SK-N-SH treated with all-trans-retinoic acid at 6 μM for 48 hours (cell line): ENCODE results near the gene AQP12A.

Experiments
- CREB5 ChIP-seq: fragments of 250-450 bp; sonication (Bioruptor Pico); IDR thresholded peaks from 2 replicates; pipeline ENCODE4 v1.5.1; 2020; ENCODE audit warnings: low read depth, mild to moderate bottlenecking, moderate library complexity
- ESRRG ChIP-seq: fragments of 250-450 bp; sonication (Bioruptor Pico); IDR thresholded peaks from 2 replicates; pipeline ENCODE4 v1.6.1; 2021; ENCODE audit warnings: mild to moderate bottlenecking
- GLIS3 ChIP-seq: fragments of 250-450 bp; sonication (Bioruptor Pico); IDR thresholded peaks from 2 replicates; pipeline ENCODE4 v1.5.0; 2020; ENCODE audit warnings: mild to moderate bottlenecking, moderate library complexity
- PATZ1 ChIP-seq: fragments of 250-450 bp; sonication (Bioruptor Pico); IDR thresholded peaks from 2 replicates; pipeline ENCODE4 v1.8.0; 2020; ENCODE audit warnings: mild to moderate bottlenecking, moderate library complexity, borderline replicate concordance
- PPARA ChIP-seq: fragments of 250-450 bp; sonication (Bioruptor Pico); IDR thresholded peaks from 2 replicates; pipeline ENCODE4 v1.5.0; 2020; ENCODE audit warnings: mild to moderate bottlenecking, borderline replicate concordance
- RARB ChIP-seq: fragments of 250-450 bp; sonication (Bioruptor Pico); IDR thresholded peaks from 2 replicates; pipeline ENCODE4 v1.8.0; 2021; ENCODE audit warnings: mild to moderate bottlenecking, moderate library complexity
- SNAI2 ChIP-seq: fragments of 250-450 bp; sonication (Bioruptor Pico); IDR thresholded peaks from 2 replicates; pipeline ENCODE4 v1.5.0; 2020; ENCODE audit warnings: mild to moderate bottlenecking, moderate library complexity
- TCF4 ChIP-seq: fragments of 250-450 bp; sonication (Bioruptor Pico); IDR thresholded peaks from 2 replicates; pipeline ENCODE4 v1.8.0; 2021; ENCODE audit warnings: mild to moderate bottlenecking, moderate library complexity, borderline replicate concordance
- TSHZ2 ChIP-seq: fragments of 250-450 bp; sonication (Bioruptor Pico); IDR thresholded peaks from 2 replicates; pipeline ENCODE4 v1.5.0; 2020; ENCODE audit warnings: mild to moderate bottlenecking, moderate library complexity
- ZFP3 ChIP-seq: fragments of 250-450 bp; sonication (Bioruptor Pico); IDR thresholded peaks from 2 replicates; pipeline ENCODE4 v1.5.0; 2020; ENCODE audit warnings: mild to moderate bottlenecking, moderate library complexity
- ZFP30 ChIP-seq: fragments of 450-650 bp; formaldehyde crosslinking; IDR thresholded peaks from 2 replicates; pipeline ENCODE4 v1.5.0; 2022; ENCODE audit warnings: mild to moderate bottlenecking, moderate library complexity
- ZNF565 ChIP-seq: fragments of 450-650 bp; formaldehyde crosslinking; conservative IDR thresholded peaks from 2 replicates; pipeline ENCODE4 v1.5.0; 2020; ENCODE audit warnings: low read depth, mild to moderate bottlenecking, moderate library complexity
- ZNF70 ChIP-seq: fragments of 450-650 bp; formaldehyde crosslinking; IDR thresholded peaks from 2 replicates; pipeline ENCODE4 v1.5.0; 2020; ENCODE audit warnings: mild to moderate bottlenecking, moderate library complexity
- TF ChIP-seq, protein P1 (sequence below): fragments of 250-450 bp; sonication (Bioruptor Pico); IDR thresholded peaks from 2 replicates; pipeline ENCODE4 v1.5.1; 2021; ENCODE audit warnings: mild to moderate bottlenecking, moderate library complexity

- TF ChIP-seq PATZ1 (no peak), SNAI2 (CRISPR knock-in tag) (no peak), GLIS3 (CRISPR knock-in tag) (no peak), ZNF565 (CRISPR knock-in tag) (no peak), TSHZ2 (CRISPR knock-in tag) (no peak), ESRRG (CRISPR knock-in tag) (no peak), ZFP30 (CRISPR knock-in tag) (no peak), ZNF70 (no peak), PPARA (CRISPR knock-in tag) (no peak), RARB (CRISPR knock-in tag) (no peak), ZFP3 (no peak), TCF4 (CRISPR knock-in tag) (no peak), CREB5 (CRISPR knock-in tag) (no peak)
- TF ChIP-seq, protein P1, sequence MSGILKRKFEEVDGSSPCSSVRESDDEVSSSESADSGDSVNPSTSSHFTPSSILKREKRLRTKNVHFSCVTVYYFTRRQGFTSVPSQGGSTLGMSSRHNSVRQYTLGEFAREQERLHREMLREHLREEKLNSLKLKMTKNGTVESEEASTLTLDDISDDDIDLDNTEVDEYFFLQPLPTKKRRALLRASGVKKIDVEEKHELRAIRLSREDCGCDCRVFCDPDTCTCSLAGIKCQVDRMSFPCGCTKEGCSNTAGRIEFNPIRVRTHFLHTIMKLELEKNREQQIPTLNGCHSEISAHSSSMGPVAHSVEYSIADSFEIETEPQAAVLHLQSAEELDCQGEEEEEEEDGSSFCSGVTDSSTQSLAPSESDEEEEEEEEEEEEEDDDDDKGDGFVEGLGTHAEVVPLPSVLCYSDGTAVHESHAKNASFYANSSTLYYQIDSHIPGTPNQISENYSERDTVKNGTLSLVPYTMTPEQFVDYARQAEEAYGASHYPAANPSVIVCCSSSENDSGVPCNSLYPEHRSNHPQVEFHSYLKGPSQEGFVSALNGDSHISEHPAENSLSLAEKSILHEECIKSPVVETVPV (CRISPR knock-in tag): no peak
Observed at GRCh38 chr2:240664622-240665021, 27.0 kb upstream of the AQP12A start.
